CD4-positive, alpha-beta T cell treated with Interleukin-10 for 1 hour (primary cell): ENCODE measurements around the gene CLCN4.

ENCODE experiments used
- DNase-seq: peaks from one replicate; pipeline ENCODE4 v3.0.0-alpha.2; 2020

CLCN4 gene

DNA sequence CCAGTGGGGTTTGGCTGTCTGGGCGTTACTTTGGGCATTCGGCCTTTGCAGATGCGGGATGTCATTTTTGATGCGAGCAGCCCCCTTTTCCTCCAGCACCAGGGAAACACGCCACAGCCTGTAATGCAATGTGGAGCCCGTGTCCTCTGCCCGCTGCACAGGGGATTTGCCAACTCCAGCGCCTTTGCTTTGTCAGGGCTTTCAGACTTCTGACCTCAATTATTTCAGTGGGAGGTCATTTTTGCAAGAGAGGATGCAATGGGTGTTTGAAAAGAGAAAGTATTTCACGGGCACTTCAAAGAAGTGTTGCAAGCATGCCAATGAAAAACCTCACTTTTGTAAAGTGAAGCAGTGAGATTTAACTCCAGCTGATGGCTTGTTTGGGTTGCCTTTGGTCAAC lies 11.5 kb downstream of the CLCN4 start:
- DNase-seq, result no peak

DNA sequence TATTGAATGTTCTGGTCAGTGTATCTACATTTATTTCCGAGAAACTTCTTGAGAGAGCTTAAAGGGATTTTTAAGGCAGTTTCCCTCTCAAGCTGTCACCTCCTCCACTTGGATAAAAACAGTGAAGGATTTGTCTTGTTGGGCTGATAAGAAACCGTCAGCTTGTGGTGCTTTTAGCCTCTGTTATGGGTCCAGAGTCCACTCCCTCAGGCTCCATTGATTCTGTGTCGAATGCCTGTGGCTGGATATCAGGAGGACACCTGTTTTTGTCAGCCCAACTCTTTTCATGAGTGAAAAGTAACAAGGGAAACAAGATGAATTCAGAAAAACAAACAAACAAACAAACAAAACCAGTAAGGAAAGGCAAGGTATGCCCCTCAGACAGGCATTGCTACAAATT lies 12.4 kb downstream of the CLCN4 start:
- DNase-seq, result no peak

DNA sequence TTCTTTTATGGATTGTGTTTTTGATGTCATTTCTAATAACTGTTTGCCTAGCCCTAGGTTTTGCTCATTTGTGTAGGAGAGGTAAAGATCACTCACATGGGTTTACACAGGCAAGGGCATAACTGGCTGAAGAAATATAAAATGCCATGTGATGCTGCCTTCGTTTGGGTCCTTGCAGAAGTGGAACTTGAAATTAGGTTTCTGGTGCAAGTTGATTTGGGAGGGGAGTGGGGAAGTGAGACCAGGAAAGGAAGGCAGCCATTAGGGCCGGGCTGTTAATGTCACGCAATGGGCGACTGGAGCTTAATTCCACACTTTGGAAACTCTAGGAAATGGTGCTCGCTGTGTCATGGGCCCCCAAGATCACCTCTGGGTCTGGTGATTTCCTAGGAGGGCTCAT lies 14.5 kb downstream of the CLCN4 start:
- DNase-seq, result no peak

DNA sequence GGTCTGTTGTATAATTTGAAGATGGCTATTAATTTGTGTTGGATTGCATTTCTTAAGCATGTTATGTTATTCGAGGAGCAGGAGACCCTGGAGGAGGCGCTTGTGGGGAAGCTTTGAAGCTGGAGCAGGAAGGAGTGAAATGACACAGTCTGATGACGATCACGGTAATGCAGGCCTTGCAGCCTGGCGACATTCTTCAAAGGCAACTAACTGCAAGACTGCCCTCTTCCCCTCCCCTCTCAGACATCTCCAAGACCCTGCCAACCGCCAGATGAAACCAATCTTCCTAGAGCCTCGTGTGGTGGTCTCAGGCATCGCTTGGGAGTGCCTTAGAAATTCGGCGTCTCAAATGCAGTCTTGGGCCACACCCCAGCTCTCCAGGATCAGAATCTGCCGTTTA lies 16.1 kb downstream of the CLCN4 start:
- DNase-seq, result no peak

DNA sequence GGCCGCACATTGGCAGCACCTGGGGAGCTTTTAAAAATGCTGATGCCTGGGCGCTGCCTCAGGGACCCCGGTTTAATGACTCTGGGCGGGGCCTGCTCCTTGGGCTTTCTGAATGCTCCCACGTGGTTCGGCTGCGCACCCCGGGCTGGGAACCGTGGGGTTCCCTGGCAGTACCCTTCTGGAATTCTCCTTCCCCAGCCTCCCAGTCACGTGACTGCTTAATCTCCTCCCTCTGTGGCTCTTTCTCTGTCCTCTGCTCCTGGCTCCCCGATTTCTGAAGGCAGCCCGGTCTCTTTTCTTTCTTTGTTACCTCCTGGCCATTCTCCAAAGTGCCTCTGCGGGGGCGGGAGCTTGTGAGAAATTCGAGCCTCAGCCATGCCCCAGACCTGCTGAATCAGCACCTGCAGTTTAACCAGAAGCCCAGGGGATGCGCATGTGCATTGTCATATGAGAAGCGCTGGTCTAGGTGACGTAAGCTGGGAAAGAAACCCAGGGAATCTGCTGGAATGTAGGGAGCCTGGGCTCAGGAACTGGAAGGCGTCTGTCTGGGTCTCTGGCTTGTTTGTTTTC lies 16.6 kb downstream of the CLCN4 start:
- no peak for DNase-seq

DNA sequence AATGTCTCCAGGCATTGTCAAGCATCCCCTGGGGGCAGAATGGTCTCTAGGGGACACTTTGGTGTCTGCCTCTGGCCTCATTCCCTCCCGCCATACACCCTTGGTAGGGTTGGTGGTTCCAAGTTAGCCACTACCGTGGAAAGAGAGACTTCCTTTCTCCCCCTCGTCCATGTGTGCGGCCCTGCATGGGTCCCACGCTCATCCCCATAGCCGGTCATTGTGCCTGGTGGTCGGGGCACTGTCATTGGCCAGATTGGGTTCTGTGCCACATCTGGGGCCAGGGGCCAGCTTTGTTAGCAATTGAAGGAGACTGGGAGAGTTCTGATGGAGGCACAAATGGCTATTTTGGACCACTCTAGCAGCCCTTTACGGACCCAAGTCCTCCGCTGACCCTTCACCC lies 17.3 kb downstream of the CLCN4 start:
- DNase-seq, result no peak

DNA sequence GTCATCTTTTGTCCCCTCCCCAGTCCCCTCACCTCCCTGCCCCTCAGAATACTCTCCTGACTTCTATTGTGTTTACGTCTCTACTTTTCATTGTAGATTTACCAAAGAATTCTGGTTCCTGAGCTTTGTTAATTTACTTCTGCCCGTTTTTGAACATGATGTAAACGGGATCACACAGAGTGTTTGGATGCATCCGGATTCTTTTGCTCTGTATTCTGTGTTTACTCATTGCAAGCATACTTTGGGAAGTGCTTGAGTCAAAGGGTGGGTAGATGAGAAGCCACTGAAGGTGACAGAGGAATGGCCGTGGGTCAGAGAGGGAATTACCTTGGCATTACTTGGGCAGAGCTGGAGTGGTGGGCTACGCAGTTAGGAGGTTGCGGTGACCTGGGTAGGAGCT lies 18.0 kb downstream of the CLCN4 start:
- DNase-seq, result no peak

DNA sequence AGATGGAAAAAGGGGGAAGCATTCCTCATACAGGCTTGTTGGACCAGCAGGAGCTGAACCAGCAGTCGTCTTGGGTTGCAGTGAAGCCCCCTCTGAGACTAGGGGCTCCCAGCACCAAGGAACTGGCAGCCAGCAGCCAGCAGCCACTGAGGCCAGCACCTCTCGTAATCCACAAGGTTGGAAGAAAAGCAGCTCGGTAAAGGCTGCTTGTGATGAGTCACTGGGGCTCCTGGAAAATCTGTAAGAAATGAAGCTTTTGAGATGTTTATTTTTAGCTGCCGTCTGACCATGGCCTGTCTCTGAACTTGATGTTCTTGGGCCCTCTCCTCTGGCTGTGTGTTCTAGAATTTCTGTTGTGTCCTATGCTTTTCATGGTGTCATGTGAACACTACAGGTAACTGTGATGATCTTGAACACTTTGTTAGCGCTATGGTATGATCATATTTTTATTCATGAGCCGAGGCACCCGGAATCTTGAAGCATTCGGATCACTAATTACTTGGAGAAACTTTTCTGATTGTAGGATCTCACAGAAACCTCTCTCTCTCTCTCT lies 18.6 kb downstream of the CLCN4 start:
- DNase-seq, result no peak

DNA sequence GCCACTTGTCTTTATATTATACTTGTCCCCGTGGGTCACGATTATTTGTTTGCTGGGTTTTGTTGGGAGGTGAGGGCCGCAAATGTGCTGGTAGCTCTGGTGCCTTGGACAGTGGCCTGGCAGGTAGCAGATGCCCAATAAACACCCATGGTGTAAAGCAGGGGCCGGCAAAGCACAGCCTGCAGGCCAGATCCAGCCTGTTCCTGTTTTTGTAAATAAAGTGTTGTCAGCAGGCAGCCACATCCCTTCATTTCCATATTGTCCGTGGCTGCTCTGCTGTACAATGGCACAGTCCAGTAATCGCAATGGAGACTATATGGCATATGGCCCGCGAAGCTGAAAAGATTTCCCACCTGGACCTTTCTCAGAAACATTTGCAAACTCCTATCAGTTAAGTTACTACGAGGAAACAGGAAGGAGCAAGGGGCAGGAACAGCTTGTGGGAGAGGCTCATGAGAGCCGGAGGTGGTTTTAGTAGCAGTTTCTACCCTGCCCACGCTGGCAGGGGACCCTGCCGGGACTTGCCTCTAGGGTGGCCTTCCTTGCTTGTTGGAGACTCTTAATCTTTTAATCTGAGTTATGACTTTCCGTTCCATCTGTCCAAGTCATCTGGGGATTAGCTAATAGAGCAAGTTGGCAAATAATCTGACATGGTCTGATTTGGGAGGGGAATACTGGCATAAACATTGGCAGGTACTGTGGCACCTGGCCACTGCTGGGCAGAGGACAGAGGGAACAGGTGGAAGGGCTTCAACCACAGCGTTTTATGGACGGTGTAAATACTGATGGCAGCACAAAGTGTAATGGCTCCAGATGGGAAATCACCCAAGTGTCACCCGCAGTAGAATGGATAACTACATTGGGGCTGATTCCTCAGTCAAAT lies 19.6 kb downstream of the CLCN4 start:
- no peak for DNase-seq

DNA sequence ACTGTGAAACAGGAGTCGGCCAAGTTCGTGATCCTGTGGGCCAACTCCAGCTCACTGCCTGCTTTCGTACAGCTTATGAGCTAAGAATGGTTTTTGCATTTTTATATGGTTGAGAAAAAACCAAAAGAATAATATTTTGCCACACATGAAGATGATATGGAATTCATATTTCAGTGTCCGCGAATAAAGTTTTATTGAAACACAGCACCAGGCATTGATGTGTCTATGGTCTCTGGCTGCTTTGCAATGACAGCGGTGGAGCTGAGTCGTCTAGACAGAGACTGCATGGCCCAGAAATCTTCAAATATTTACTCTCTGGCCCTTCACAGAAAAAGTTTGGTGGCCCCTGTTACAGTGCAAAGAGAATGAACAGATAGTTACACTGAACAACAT lies 20.2 kb downstream of the CLCN4 start:
- DNase-seq, result no peak

DNA sequence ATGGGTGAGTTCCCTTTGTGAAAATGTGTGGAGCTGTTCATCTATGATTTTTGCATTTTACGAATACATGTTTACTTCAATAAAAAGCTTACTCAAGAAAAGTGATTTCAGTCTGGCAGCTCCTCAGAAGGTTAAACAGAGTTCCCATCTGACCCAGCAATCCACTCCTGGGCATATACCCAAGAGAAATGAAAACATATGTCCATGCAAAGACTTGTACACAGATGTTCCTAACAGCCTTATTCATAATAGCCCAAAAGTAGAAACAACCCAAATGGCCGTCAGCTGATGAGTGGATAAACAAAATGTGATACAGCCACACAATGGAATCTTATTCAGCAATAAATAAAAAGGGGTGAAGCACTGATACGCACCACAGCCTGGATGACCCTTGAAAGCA lies 20.8 kb downstream of the CLCN4 start:
- no peak for DNase-seq

DNA sequence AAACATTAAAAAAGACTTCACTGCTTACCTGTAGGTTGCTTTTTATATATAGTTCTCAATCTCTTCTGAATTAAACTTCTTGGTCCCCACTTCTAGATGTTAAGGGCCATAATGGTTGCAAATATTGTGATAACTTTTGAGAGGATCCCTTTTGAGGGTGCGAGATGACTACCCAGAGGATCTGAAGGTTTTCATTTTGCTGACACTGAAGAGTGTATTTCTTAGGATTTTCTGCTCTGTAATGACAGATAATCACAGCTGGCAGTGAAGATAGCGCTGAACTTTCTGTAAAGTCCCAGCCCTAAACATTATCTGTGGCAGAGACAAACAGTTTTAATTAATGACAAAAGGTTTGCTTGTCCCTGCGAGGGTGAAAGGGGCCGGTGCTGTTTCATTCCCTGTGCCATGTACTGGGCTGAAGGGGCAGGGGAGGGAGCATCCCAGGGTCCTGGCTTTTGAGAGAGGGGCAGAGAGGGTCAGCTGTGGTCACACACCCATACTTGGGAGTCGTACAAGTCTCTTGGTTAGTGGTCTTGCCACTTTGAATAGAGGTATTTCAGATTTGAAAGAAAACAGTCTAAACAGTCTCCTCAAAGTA lies 22.2 kb downstream of the CLCN4 start:
- DNase-seq, result no peak

DNA sequence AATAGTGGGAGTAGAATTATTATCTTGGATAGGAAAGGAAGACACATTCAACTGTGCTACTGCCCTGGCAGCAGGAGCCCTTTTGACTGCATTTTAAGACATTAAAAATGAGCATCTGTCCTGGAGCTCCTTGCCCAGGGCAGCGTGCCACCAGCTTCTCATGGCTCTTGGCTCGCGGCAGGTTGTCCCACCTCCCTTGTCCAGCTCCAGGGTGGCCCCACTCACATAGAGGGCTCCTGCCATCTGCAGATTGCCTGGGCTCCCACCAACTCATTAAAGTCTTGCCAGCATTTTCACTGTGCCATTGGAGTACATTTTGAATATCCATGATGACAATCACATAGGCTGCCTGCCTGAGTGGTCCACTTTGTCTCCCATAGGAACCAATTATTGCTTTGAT lies 27.0 kb downstream of the CLCN4 start:
- no peak for DNase-seq

DNA sequence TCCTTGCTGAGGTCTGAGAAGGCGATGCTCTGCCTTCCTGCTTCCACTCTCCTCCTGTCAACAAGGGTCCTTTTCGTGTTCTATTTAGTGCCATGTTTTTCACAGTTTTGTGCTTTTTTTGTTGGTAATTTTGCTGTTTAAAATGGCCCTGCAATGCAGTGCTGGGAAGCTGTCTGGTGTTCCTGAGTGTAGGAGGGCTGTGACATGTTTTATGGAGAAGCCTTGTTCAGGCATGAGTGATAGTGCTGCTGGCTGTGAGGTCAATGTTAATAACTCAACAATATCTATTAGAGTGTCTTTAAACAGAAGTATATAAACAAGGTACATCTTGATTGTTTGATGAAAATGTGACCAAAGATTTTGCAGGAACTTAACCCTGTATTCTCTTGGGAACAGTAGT lies 27.6 kb downstream of the CLCN4 start:
- DNase-seq, result no peak

DNA sequence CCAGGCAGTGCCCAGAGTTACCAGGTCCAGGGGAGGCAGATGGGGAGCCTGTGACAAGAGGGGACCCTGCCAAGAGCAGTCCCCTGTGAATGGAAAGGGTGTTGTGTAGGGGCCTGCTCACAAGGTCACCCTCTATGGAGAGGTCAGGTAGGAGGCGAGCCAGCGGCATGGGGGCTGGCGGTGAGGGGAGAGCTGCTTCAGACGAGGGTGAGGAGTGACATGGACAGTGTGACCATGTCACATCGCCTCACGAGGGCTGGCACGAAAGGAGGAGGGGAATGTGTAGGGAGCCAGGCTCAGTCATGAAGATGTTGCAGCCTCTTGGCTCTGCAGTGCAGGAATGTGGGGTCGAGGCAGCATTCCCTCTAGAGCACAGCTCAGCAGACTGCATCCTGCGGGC lies 29.6 kb downstream of the CLCN4 start:
- no peak for DNase-seq

DNA sequence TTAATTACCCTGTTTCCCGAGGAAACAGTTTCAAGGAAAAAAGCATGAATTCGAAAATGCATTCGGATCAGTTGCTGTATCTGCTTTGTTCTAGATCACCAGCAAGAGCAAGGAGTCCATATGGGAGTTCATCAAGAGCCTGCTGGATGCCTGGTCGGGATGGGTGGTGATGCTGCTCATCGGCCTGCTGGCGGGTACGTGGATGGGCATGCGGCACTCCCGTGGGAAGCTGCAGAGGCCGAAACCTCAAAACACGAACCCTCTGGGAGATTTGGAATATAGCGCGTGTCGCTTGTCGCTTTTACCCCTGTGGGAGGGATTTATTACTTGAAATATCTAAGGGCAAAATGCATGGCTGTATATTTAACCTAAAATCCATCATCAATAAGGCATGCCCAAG lies 30.6 kb downstream of the CLCN4 start:
- no peak for DNase-seq

DNA sequence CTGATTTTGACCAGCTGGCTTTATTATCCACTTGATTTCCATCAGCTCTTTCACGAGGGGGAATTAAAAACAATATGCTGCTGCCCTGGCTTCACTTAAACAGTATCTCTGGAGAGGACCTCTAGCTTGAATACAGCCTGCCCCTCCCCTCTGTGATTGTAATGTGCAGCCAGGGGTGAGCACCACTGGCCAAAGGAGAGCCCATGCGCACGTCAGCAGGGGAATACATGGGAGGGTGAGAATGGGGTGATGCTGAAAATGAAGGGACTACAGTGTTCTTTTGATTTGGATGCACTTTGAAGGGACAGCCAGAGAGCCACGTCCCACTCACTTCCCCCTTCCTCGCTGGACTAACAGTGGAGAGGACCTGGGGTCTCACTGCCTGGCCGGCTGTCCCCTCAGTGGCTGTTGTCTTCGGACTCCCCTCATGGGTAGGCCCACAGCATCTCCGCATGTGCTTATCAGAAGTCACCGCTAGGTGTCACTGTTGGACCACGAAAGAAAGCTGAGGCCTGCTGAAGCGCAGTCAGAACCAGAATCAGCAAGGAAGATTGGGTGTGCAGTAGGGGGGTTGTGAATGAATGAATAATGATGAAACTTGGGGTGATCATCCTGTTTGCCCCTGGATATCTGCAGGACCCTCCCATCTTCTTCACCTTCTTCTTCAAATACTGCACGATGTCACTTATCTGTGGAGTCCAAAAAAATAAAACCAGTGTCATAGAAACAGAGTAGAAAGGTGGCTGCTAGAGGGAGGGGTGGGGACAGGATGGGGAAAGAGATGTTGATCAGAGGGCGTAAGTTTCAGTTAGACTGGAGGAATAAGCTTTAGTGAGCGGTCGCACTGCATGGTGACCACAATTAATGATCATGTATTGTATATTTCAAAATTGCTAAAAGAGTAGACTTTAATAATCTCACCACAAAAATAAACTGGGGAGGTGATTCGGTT lies 32.8 kb downstream of the CLCN4 start:
- peak; percentile 70 for DNase-seq

DNA sequence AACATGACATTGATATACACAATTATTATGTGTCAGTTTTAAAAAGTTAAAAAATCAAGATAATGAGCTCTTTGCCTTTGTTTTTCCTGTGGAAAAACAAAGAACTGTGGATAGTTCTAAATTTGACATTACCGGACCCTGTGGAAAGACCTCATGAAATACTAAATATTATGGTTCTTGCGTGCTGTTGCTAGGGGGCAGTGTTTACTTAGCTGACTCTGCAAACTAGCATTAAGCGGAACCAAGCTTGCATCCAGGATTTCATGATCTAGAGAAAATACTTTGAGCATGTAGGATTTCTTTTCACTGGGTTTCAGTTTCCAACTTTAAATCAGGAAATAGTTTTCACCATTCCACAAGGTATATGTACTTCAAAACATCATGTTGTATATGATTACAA lies 33.6 kb downstream of the CLCN4 start:
- DNase-seq, result no peak

DNA sequence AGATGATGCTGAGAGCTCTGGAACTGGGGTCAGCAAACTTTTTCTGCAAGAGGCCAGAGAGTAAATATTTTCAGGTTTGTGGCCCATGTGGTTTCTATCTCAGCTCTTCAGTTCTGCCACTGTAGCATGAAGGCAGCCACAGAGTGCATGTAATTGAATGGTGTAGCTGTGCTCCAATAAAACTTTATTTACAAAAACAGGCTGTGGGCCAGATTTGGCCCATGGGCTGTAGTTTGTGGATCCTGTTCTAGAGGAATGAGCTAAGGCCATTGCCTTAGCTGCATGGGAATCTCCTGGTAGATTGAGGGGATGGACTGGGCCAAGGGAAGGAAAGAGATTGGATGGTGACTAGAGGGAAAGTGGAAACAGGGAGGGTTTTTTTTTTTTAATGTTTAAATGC lies 36.8 kb downstream of the CLCN4 start:
- DNase-seq, result no peak

DNA sequence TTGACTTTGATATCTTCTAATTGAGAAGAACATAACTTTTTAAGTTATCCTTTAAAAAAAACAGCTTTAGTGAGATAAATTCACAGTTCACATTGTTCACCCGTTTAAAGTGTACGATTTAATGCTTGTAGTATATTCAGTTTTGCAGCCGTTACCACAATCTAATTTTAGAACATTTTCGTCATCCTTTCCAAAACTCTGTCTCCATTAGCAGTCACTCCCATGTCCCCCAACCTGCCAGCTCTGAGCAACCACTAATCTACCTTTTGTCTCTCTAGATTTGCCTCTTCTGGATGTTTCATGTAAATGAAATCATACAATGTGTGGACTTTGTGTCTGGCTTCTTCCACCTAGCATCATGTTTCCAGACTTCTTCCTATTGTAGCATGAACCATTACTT lies 38.6 kb downstream of the CLCN4 start:
- no peak for DNase-seq

DNA sequence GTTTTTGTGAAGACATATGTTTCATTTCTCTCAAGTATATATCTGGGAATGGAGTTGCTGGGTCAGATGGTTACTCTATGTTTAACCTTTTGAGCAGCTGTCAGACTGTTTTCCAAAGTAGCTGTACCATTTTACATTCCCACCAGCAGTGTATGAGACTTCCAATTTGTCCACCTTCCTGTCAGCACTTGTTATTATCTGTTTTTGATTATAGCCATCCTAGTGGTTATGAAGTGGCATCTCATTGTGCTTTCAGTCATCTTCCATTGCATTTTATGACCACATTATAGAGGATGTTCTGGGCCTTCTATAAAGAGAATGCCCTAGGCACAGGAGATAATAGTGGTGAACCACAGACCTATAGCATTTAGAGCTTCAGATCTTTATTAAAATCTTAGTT lies 39.2 kb downstream of the CLCN4 start:
- no peak for DNase-seq

DNA sequence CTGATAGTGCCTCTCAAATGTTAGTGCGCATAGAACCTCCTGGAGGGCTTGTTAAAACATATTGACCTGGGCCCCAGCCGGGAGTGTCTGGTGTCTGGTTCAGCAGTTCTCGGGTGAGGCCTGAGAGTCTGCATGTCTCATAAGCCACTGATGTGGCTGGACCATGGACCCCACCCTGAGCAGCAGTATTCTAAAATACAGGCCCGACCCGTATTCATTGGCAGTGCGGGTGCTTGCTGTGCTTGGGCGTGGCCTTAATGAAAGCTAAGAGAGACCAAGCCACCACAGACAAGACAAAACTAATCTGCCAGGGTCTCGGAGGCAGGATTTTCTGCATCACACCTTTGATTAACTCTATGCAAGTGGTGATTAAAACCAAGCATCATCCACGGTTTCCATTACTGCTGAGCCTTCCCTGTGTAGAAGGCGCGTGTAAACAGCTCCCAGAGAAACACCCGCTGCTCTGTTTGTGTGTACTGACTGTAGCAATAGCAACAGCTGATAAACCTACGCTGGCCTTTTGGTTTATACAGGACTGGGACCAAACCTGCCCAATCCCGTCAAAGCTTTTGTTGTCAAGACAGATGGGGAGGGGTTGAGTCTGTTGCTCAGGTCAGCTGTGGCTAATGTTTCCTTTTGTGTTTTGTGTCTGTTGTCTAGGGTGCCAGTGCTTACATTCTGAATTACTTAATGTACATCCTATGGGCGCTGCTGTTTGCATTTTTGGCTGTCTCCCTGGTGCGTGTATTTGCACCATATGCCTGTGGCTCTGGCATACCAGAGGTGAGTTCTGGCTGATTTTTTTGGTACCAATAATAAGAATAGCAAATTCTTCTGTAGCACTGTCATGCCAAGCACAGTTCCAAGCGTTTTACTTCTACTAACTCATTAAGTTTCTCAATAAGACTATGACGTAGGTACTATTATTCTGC lies 40.8 kb downstream of the CLCN4 start:
- no peak for DNase-seq
